HepG2 (cell line): ENCODE data around the gene TTPAL. TPM values are rescaled to one million over a fixed set of nuclear protein-coding genes. Genes with fewer than 3 reads are reported as not detected.

ENCODE experiments used
- ARNT ChIP-seq: fragments of 450-650 bp; IDR thresholded peaks from 2 replicates; pipeline ENCODE4 v1.6.1; 2017
- ISX ChIP-seq: sonication (generic); formaldehyde crosslinking; conservative IDR thresholded peaks from 2 replicates; pipeline ENCODE4 v1.5.0; 2020; ENCODE audit warnings: missing genetic modification reagents
- MAZ ChIP-seq, 2 experiments: sonication (generic) in 1 of 2; formaldehyde crosslinking in 1 of 2; IDR thresholded peaks; 2 replicates each; pipeline versions ENCODE4 v1.5.0 to v1.6.1; 2012 to 2020; ENCODE audit warnings: low read depth in 2 of 2, mild to moderate bottlenecking in 2 of 2, borderline replicate concordance in 1 of 2, improper control_type of control experiment in 1 of 2, low read length in 1 of 2, missing genetic modification reagents in 1 of 2, moderate library complexity in 1 of 2
- ZC3H4 ChIP-seq: sonication (generic); formaldehyde crosslinking; IDR thresholded peaks from 2 replicates; pipeline ENCODE4 v1.4.0; 2020; ENCODE audit warnings: missing genetic modification reagents, borderline replicate concordance
- ZNF264 ChIP-seq: sonication (generic); formaldehyde crosslinking; IDR thresholded peaks from 2 replicates; pipeline ENCODE4 v1.4.0; 2020; ENCODE audit warnings: missing genetic modification reagents
- ZNF335 ChIP-seq: sonication (generic); formaldehyde crosslinking; IDR thresholded peaks from 2 replicates; pipeline ENCODE4 v1.4.0; 2020; ENCODE audit warnings: missing genetic modification reagents
- ZNF33B ChIP-seq: sonication (generic); formaldehyde crosslinking; IDR thresholded peaks from 2 replicates; pipeline ENCODE4 v1.5.1; 2020; ENCODE audit warnings: mild to moderate bottlenecking, missing genetic modification reagents
- polyA plus RNA-seq, 8 experiments: library from polyadenylated mRNA; depleted of rRNA in 3 of 8; stranded (reverse) in 7 of 8; unstranded in 1 of 8; fragments of >200 nt; fragmentation: Illumina TruSeq in 4 of 8; extraction: Trizol in 4 of 8; gene quantifications; 2 replicates each; pipeline versions ENCODE4 v1.2.1 to v1.2.3, GENCODE V29; 2011 to 2016; ENCODE audit warnings: low read depth in 4 of 8, missing spikeins in 1 of 8, mixed read lengths in 1 of 8; ENCODE audit not compliant: insufficient read depth in 1 of 8
- total RNA-seq, 5 experiments: library from RNA; depleted of rRNA; stranded (reverse); fragments of >200 nt; fragmentation: Illumina TruSeq; extraction: Trizol; gene quantifications; 2 replicates each; pipeline ENCODE4 v1.2.3, GENCODE V29; 2016; ENCODE audit warnings: low read depth in 1 of 5
- TF ChIP-seq, protein P1 (sequence below): IDR thresholded peaks from 2 replicates; pipeline ENCODE4 v1.6.1; 2016
- TF ChIP-seq, protein P2 (sequence below): sonication (generic); formaldehyde crosslinking; IDR thresholded peaks from 2 replicates; pipeline ENCODE4 v1.8.1; 2022; ENCODE audit warnings: low read depth, mild to moderate bottlenecking, missing genetic modification reagents
- TF ChIP-seq, protein P3 (sequence below), 2 experiments: fragments of 450-650 bp in 1 of 2; sonication (generic) in 1 of 2; formaldehyde crosslinking in 1 of 2; IDR thresholded peaks; 2 replicates each; pipeline versions ENCODE4 v1.6.1 to v1.8.0; 2016 to 2022; ENCODE audit warnings: antibody characterized with exemption in 1 of 2, mild to moderate bottlenecking in 1 of 2, missing genetic modification reagents in 1 of 2
- TF ChIP-seq, protein P4 (sequence below): sonication (generic); formaldehyde crosslinking; IDR thresholded peaks from 2 replicates; pipeline ENCODE4 v1.8.0; 2022; ENCODE audit warnings: missing genetic modification reagents, mild to moderate bottlenecking, inconsistent platforms, borderline replicate concordance

The TTPAL gene
- total and polyA plus RNA-seq, 2 of the 13 experiments (the other 11 are each of a cell fraction or from before 2014, with no cell fraction given), result 4.3 to 18.8 TPM

DNA sequence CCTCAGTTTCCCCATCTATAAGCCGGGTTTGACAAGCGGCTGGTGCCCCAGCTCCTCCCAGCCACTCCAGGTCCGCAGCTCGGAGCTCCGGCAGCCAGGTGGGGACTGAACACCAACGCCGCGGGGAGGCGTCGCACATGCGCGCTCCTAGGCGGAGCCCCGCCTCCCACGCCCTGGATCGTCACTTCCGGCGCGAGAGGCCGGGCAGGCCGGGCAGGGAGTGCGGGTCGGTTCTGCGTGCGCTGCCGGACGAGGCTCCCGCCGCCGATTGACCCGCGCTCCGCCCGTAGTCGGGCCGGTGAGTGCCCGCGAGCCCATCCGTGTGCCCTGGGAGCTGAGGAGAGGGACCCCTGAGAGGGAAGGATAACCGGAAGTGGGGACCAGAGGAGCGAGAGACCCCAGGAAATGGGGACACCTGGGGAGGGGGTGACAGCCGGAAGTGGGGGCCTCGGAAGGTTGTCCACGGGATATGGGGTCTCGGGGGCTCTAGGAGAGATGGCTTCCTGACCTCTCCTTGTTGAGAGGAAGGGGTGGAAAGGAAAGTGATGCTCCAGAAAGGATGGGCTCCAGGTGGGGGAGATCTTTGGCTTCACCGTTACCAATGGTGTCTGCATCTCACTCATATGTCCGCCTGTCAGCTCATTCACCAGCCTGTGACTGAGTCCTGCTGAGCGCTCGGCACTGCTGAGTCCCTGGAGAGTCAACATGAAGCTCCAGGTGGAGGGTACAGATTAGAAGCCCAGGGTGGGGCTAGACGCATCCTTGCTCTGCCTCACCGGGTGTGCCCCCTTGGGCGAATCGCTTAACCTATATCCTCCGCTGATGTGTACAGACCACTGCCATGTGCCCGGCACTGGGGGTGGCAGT lies at the start of gene TTPAL (continued):
- TF ChIP-seq MAZ (IDR thresholded peaks at IDR 0.05; ENCODE audit: borderline replicate concordance, low read depth, low read length), result peak; percentile 78
- TF ChIP-seq MAZ (CRISPR knock-in tag; IDR thresholded peaks at IDR 0.05; ENCODE audit: low read depth), result peak; percentile 99
- TF ChIP-seq, protein P1, sequence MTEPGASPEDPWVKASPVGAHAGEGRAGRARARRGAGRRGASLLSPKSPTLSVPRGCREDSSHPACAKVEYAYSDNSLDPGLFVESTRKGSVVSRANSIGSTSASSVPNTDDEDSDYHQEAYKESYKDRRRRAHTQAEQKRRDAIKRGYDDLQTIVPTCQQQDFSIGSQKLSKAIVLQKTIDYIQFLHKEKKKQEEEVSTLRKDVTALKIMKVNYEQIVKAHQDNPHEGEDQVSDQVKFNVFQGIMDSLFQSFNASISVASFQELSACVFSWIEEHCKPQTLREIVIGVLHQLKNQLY (CRISPR knock-in tag), result peak; percentile 67; the same call in 1 of the 2 replicates
- TF ChIP-seq ZNF264, result peak; percentile 84
- TF ChIP-seq, protein P2, sequence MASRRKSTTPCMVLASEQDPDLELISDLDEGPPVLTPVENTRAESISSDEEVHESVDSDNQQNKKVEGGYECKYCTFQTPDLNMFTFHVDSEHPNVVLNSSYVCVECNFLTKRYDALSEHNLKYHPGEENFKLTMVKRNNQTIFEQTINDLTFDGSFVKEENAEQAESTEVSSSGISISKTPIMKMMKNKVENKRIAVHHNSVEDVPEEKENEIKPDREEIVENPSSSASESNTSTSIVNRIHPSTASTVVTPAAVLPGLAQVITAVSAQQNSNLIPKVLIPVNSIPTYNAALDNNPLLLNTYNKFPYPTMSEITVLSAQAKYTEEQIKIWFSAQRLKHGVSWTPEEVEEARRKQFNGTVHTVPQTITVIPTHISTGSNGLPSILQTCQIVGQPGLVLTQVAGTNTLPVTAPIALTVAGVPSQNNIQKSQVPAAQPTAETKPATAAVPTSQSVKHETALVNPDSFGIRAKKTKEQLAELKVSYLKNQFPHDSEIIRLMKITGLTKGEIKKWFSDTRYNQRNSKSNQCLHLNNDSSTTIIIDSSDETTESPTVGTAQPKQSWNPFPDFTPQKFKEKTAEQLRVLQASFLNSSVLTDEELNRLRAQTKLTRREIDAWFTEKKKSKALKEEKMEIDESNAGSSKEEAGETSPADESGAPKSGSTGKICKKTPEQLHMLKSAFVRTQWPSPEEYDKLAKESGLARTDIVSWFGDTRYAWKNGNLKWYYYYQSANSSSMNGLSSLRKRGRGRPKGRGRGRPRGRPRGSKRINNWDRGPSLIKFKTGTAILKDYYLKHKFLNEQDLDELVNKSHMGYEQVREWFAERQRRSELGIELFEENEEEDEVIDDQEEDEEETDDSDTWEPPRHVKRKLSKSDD (CRISPR knock-in tag), result peak; percentile 90
- TF ChIP-seq ZNF335 (CRISPR knock-in tag), result peak; percentile 79; the same call in 1 of the 2 replicates
- TF ChIP-seq ZNF33B (CRISPR knock-in tag), result peak; percentile 95
- no peak for TF ChIP-seq ISX (CRISPR knock-in tag)
- no peak for TF ChIP-seq ARNT
- TF ChIP-seq, protein P3, sequence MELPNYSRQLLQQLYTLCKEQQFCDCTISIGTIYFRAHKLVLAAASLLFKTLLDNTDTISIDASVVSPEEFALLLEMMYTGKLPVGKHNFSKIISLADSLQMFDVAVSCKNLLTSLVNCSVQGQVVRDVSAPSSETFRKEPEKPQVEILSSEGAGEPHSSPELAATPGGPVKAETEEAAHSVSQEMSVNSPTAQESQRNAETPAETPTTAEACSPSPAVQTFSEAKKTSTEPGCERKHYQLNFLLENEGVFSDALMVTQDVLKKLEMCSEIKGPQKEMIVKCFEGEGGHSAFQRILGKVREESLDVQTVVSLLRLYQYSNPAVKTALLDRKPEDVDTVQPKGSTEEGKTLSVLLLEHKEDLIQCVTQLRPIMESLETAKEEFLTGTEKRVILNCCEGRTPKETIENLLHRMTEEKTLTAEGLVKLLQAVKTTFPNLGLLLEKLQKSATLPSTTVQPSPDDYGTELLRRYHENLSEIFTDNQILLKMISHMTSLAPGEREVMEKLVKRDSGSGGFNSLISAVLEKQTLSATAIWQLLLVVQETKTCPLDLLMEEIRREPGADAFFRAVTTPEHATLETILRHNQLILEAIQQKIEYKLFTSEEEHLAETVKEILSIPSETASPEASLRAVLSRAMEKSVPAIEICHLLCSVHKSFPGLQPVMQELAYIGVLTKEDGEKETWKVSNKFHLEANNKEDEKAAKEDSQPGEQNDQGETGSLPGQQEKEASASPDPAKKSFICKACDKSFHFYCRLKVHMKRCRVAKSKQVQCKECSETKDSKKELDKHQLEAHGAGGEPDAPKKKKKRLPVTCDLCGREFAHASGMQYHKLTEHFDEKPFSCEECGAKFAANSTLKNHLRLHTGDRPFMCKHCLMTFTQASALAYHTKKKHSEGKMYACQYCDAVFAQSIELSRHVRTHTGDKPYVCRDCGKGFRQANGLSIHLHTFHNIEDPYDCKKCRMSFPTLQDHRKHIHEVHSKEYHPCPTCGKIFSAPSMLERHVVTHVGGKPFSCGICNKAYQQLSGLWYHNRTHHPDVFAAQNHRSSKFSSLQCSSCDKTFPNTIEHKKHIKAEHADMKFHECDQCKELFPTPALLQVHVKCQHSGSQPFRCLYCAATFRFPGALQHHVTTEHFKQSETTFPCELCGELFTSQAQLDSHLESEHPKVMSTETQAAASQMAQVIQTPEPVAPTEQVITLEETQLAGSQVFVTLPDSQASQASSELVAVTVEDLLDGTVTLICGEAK (IDR thresholded peaks at IDR 0.05), result peak; percentile 74
- TF ChIP-seq, protein P3 (CRISPR knock-in tag; IDR thresholded peaks at IDR 0.05), result peak; percentile 92
- no peak; the same call in none of the 2 replicates for TF ChIP-seq ZC3H4 (CRISPR knock-in tag)
- TF ChIP-seq, protein P4, sequence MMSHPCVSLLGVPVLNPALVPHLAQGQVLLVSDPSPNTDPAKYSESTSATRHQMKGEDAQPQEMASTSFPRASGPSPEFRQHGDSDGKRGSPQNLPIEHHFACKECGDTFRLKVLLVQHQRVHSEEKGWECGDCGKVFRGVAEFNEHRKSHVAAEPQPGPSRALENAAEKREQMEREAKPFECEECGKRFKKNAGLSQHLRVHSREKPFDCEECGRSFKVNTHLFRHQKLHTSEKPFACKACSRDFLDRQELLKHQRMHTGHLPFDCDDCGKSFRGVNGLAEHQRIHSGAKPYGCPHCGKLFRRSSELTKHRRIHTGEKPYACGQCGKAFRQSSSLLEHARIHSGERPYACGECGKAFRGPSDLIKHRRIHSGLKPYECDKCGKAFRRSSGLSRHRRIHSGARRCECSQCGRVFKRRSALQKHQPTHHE (CRISPR knock-in tag), result peak; percentile 99
